ENCODE results near the gene SRGAP3. TPM values are rescaled to one million over a fixed set of nuclear protein-coding genes. Genes with fewer than 3 reads are reported as not detected.

Gene SRGAP3
- total RNA-seq, 2 experiments from 2014 or later = 1.8 to 2.5 TPM

DNA sequence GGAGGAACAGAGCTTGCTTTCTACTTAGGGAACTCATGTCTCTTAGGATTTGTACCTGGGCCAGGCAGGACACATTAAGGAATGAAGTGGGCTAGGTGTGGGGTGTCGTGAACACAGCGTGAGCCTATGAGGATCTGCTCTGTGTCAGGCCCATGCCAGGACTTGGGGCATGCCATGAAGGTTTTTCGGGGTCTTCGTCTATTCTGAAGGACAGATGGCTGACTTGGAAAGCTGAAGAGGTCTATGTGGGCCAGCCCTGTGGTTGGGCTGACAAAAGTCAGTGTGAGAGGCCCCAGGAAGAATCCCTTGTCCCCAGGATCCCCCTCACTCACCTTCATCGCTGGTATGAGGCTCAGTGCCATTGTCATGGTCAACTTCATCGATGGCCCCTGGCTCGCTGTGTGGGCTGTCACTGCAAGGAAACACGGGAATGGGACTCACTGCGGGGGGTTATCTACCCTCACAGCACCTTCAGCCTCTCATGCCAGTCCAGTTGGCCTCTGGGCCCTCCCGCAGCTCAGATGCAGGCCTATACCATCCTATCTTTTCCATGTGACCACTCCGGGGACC is 239.4 kb downstream of the SRGAP3 start:
- no peaks in the 10 kb centered on the region for H3K36me3 Mint-ChIP-seq (ENCODE audit: low read depth)

DNA sequence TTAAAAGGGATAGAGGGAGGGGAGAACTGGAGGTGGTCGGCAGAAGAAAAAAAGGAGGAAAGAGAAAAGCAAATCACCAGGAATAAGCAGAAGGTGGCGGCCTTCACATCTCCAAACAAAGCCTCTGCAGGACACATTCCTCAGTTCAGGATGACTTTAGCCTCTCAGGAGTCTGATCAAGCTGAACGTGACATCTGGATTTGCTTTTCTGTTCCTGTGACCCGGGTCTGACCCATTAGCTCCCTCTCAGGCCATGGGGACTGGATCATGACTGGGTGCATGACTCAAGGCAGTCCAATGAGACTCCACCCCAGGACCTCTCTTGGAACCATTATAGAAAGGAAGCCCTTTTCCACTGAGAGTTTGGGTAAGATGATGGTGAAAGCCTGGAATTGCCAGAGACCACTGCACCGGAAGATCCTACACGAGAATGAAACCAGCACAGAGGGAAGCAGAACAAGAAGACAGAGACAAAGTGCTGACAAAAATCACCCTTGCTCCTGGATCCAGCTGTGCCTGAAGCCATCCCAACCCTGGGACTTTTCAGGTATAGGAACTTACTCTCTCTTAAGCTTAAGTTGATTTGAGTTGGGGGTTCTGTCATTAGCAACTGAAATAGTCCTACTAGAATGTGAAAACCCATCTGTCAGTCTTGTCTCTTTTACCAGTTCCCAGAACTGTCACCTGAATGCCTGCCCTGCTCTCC is 240.7 kb downstream of the SRGAP3 start:
- H3K27me3 Mint-ChIP-seq = no peaks in the 10 kb centered on the region
- CTCF ChIA-PET = no interaction called here
- H3K4me1 Mint-ChIP-seq (ENCODE audit: low read depth) = peaks cover 9% of the 10 kb centered on the region
- DNase-seq = no peak
- H3K36me3 Mint-ChIP-seq (ENCODE audit: low read depth) = no peaks in the 10 kb centered on the region
- no peak overlapping the region for H3K27ac Mint-ChIP-seq
- no peaks in the 10 kb centered on the region for H3K9me3 Mint-ChIP-seq
- no peak overlapping the region for H3K4me3 Mint-ChIP-seq
- POLR2A ChIA-PET = no interaction called here
- intact Hi-C loops (cut with micrococcal nuclease) = no loop called here
- ATAC-seq = no peak
- TF ChIP-seq, protein P1, sequence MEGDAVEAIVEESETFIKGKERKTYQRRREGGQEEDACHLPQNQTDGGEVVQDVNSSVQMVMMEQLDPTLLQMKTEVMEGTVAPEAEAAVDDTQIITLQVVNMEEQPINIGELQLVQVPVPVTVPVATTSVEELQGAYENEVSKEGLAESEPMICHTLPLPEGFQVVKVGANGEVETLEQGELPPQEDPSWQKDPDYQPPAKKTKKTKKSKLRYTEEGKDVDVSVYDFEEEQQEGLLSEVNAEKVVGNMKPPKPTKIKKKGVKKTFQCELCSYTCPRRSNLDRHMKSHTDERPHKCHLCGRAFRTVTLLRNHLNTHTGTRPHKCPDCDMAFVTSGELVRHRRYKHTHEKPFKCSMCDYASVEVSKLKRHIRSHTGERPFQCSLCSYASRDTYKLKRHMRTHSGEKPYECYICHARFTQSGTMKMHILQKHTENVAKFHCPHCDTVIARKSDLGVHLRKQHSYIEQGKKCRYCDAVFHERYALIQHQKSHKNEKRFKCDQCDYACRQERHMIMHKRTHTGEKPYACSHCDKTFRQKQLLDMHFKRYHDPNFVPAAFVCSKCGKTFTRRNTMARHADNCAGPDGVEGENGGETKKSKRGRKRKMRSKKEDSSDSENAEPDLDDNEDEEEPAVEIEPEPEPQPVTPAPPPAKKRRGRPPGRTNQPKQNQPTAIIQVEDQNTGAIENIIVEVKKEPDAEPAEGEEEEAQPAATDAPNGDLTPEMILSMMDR (IDR thresholded peaks at IDR 0.05) = no peak

More for the DNA sequence above, 239.4 kb downstream of the SRGAP3 start:
- Mint-ChIP-seq H3K9me3 (no peaks in the 10 kb centered on the region), H3K4me3 (no peak overlapping the region), H3K27ac (no peak overlapping the region), H3K27me3 (no peaks in the 10 kb centered on the region), H3K4me1 (ENCODE audit: low read depth) (peaks cover 9% of the 10 kb centered on the region)
- TF ChIP-seq, protein P1 (IDR thresholded peaks at IDR 0.05) = no peak
- DNase-seq = no peak
- POLR2A ChIA-PET = no interaction called here
- no peak for ATAC-seq
- intact Hi-C loops (cut with micrococcal nuclease) = no loop called here
- CTCF ChIA-PET = no interaction called here

DNA sequence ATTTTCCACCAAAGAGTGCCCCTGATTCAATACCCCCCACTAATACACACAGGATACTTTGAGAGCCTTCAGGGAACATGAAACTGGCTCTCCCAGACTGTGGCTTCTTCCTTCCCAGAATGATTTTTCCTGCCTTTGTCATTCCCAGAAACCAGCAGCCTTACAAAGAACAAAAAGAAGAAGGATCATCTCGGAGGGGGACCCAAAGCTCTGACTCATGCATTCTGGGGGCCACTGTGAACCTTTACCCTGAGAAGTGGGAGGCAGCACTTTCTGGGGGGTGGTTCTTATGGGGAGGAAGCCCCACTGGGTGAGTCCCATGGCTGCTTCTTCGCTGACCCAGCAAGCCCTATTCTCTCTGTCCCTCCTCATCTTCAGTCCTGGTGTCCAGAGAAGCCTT is 241.5 kb downstream of the SRGAP3 start:
- H3K36me3 Mint-ChIP-seq (ENCODE audit: low read depth) = no peaks in the 10 kb centered on the region
- ATAC-seq (no peak), DNase-seq (no peak)
- TF ChIP-seq, protein P1 (IDR thresholded peaks at IDR 0.05) = no peak
- H3K27me3 Mint-ChIP-seq = no peaks in the 10 kb centered on the region
- H3K4me3 Mint-ChIP-seq = no peak overlapping the region
- CTCF ChIA-PET = no interaction called here
- H3K4me1 Mint-ChIP-seq (ENCODE audit: low read depth) = peaks cover 9% of the 10 kb centered on the region
- POLR2A ChIA-PET = no interaction called here
- H3K9me3 Mint-ChIP-seq = no peaks in the 10 kb centered on the region
- no peak overlapping the region for H3K27ac Mint-ChIP-seq
- intact Hi-C loops (cut with micrococcal nuclease) = no loop called here

DNA sequence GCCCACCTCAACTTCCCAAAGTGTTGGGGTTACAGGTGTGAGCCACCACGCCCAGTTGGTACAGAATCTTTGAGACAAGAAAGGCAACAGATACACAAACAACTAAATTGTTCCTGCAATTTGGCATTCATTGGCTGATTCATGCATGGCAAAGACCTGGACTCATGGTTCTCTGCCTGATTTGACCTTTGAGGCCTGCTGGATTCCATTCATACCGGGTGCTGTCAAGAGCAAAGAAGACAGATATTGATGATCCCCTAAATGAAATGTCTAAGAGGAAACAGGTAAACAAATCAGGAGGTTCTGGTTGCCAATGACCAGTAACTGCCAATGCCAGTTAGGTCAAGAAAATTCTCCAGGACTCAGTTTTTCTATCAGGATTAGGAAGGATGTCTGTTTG is 242.2 kb downstream of the SRGAP3 start:
- DNase-seq (no peak), ATAC-seq (no peak)
- Mint-ChIP-seq H3K27me3 (no peaks in the 10 kb centered on the region), H3K36me3 (ENCODE audit: low read depth) (no peaks in the 10 kb centered on the region), H3K4me3 (no peak overlapping the region), H3K4me1 (ENCODE audit: low read depth) (peaks cover 6% of the 10 kb centered on the region), H3K27ac (no peak overlapping the region), H3K9me3 (no peaks in the 10 kb centered on the region)
- CTCF ChIA-PET = no interaction called here
- TF ChIP-seq, protein P1 (IDR thresholded peaks at IDR 0.05) = no peak
- intact Hi-C loops (cut with micrococcal nuclease) = no loop called here
- POLR2A ChIA-PET = no interaction called here

DNA sequence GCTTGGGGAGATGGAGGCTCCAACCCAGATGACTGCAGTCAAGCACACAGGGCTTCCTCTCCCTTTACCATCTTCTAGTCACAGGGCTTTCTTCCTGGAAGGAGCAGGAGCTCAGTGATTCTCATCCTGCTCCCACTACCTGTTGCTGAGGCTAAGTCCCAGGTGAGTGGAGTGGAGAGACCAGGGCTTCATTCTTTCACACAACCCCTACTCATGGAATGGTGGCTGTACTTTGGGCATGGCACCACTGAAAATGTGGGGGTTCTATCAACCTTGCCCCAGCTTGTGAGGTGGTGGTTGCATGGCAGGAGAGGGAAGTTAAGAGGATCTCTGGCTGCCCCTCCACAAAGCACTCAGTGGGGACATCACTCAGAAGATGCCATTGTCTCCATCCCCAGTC is 249.4 kb downstream of the SRGAP3 start:
- H3K27ac Mint-ChIP-seq = no peak overlapping the region
- H3K4me3 Mint-ChIP-seq = no peak overlapping the region
- peaks cover 2% of the 10 kb centered on the region for H3K27me3 Mint-ChIP-seq
- ATAC-seq (no peak), DNase-seq (no peak)
- no peaks in the 10 kb centered on the region for H3K9me3 Mint-ChIP-seq
- intact Hi-C loops (cut with micrococcal nuclease) = no loop called here
- H3K36me3 Mint-ChIP-seq (ENCODE audit: low read depth) = no peaks in the 10 kb centered on the region
- no peaks in the 10 kb centered on the region for H3K4me1 Mint-ChIP-seq (ENCODE audit: low read depth)
- ChIA-PET POLR2A (no interaction called here), CTCF (interaction anchor here (1.2 to 7.0 kb wide), 3 partner anchors 12 to 302 kb away, joined by 3 to 35 read pairs (median 8); no protein-coding TSS in a partner anchor)
- TF ChIP-seq, protein P1 (IDR thresholded peaks at IDR 0.05) = no peak

Measured in activated CD8-positive, alpha-beta T cell treated with anti-CD3 and anti-CD28 coated beads for 36 hours (primary cell).